Measurements from ENCODE around the gene MTMR3. TPM values are rescaled to one million over a fixed set of nuclear protein-coding genes. Genes with fewer than 3 reads are reported as not detected.

Gene MTMR3
- total RNA-seq, 1 donor from 2014 or later: 28.4 TPM

DNA sequence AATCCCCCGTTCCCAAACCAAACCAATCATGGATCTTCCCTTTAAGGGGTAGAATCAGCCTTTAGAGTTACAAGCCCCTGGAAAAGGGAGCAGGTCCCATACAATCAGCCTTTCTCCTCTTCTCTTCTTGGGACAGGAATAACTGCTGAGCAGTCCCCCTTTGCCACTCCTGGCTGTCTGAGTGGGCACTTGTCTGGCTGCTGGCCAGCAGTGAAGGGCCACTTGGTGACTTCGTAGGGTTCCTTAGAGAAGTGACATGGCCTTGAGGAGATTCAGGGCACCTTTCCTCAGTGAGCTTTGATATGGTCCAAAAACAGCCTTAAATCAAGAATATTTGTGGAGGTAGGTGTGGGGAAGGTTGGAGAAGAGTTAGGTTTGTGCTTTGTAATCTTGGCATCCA lies 143.8 kb downstream of the MTMR3 start:
- DNase-seq (ENCODE audit: low read depth in 2 of 2): no peak

GRCh38 chr22:30027169-30027568 lies 144.2 kb downstream of the MTMR3 start:
- no peak for DNase-seq (ENCODE audit: low read depth in 2 of 2)

GRCh38 chr22:30027791-30028190 lies 144.8 kb downstream of the MTMR3 start:
- no peak for DNase-seq (ENCODE audit: low read depth in 2 of 2)

- DNase-seq (ENCODE audit: low read depth in 2 of 2): no peak
These were observed 145.8 kb downstream of the MTMR3 start for GRCh38 chr22:30028731-30029130.

DNA sequence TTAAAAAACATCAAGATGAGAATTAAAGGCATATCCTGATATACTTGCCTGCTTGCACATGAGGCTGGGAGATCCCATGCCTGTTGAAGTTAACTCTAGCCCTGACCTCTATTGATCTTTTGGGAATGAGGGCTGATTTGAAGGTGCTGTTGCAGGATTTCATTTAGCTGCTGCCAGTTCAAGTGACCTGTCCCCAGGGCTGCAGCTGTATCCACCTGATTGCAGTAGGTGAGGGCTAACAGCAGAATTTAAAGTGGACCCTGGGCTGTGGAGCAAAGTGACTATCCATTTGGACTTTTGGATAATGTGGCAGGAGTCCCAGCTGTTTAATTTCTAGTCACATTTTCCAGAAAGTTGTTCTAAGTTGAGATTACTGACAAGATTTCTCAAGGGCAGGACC lies 146.5 kb downstream of the MTMR3 start:
- DNase-seq (ENCODE audit: low read depth in 2 of 2): no peak

DNA sequence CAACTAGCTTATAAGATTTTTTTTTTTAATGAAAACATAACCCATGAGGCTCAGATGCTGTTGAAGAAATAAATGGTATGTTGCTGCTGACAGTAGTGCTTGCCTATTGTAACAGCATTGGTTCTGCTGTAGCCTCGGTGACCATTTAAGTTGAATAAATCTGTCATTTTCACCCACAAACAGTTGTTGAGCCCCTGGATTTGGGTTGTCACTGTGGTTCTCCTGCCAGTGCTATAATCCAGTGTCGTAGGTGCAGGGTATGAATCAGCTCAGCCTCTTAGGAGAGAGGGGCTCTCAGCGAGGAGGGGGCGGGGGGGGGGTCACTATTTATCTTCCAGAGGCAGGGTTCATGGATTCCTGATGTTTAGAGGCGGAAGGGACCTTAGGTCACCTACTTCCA lies 147.4 kb downstream of the MTMR3 start:
- no peak for DNase-seq (ENCODE audit: low read depth in 2 of 2)

- no peak for DNase-seq (ENCODE audit: low read depth in 2 of 2)
These were observed 148.4 kb downstream of the MTMR3 start for GRCh38 chr22:30031328-30031727.

DNA sequence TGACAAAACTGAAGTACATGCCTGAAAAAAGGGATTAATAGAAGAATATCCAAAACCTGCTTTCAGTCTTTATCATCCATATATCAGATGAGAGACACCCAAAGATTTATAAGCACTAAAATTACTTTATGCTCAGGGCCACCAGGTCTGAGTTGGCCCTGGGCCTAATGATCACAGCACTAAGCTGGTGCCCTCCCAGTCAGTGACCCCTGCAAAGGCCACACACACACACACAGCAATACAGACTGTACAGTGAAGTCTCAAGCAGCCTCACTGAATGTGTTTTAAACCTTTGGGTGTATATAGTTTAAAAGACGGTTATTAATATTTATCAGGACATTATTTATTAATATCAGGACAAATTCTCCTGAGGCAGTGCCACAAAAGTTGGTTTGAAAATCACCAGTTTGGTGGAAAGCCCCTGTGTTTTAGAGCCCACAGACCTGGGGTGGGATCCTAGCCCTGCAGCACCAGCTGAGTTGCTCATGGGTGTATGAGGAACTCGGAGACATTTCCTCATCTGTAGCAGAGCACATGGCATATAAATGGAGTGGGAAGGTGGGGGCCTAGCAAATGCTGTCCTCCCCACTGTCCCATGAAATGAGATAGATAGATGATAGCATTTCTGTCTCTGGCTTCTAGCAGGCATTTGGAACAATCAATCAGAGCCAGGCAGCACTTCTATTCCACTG lies 148.9 kb downstream of the MTMR3 start:
- DNase-seq (ENCODE audit: low read depth in 2 of 2): no peak

DNA sequence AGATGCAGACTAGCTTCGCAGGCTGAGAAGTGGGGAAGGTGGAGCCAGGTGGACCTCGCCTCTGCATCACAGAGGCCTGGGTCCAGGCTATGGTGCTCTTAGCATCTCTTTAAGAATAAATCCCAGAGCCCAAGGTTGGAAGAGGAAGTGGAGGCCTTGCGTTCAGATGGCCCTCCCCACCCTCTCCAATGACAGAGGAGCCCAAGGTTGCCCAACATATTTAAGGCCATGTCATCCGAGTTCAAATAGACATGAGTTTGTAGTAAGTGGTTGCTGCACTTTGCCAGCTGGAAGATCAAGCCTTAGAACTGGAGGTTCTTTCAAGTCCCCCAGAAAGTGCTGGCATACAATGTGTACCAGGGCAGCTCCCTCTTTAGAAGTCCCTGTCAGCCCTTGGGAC lies 150.2 kb downstream of the MTMR3 start:
- no peak for DNase-seq (ENCODE audit: low read depth in 2 of 2)

DNA sequence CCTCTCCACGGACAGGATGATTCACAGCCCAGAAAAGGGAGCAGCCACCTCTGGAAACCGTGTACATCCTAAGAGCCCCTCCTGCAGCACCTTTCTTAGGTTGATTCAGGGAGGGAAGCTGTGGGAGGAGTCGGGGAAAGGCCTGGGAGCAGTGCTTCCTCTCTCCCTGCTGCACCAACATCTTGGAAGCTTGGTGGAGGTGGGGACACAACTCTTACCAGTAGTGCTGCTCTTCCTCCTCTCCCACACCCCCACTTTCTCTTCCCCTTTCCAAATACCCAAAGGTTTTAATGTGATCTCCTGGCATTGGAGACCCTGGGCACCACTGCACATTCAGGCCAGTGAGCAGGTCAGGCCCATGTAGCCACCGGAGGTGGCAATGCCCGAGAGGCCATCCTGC lies 150.9 kb downstream of the MTMR3 start:
- no peak for DNase-seq (ENCODE audit: low read depth in 2 of 2)

DNA sequence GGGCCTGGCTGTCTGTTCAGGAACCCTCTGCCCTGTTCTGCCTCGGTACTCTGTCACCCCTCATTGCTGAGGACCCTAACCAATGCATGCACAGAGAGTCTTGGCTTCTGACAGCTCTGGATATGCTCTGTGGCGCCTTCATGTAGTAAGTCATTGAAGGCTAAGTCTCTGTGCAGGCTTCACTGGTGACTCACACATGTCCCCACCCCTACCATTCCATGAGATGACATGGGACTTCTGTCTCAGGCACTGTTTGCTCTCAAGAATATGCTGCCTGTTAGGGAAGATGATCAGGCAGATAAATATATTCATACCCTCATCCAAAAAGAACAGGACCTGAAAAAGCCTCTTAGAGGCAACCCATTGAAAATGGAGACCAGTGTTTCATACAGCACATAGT lies 153.7 kb downstream of the MTMR3 start:
- peak in 1 of 2 donors; percentile 19 for DNase-seq (ENCODE audit: low read depth in 2 of 2)

GRCh38 chr22:30038219-30038618 lies 155.2 kb downstream of the MTMR3 start:
- DNase-seq (ENCODE audit: low read depth in 2 of 2): peak; percentile 67 to 91

DNA sequence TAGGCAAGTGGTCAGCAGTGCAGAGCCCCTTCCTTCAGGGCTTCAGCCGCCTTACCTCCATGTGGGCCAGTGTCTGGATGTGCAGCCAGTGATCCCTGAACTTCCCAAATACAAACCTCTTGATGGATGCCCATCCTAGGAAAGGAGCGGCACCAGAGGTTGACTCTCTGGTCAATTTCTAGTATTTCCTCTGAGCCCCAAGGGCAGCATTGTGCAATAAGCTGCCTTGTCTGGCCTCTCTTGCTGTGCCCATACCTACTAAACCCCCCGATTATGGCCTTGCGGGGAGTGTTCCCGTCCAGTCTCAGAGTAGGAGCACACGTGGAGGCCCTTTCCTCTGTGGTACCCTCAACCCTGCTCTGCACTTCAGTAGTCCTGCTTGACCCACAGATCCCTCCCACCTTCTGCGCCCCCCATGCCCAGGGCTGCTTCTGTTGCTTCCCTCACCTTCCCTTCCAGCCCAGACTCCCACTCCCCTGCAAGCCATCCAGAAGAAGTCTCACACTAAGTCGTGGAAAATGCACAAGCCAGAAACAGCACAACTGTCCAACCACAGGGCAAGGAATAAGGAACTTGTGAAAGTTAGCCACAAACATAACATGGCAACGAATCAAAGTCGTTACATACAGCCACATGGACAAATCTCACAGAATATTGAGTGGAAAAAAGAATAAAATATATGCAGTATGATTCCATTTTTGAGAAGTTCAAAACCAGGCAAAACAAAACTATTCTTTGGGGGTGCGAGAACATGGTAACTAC lies 157.7 kb downstream of the MTMR3 start:
- DNase-seq (ENCODE audit: low read depth in 2 of 2): no peak

GRCh38 chr22:30041475-30041874 lies 158.5 kb downstream of the MTMR3 start:
- no peak for DNase-seq (ENCODE audit: low read depth in 2 of 2)

DNA sequence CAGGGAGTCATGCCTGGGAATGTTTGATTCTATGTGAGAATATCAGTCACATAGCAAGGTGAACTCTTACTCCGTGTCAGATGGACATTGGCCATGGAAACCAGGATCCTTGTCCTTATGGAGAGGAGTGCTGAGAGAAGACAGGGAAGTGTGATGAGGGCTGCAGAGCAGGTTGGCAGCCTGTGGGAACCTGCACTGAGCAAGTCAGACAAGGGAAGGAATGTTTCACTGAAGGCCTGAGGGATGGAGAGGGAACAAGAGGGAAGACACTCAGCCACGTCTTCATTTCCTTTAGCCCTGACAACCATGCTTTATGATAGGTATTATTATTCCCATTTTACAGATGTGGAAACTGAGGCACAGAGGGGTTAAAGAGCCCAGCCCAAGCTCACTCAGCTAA lies 158.9 kb downstream of the MTMR3 start:
- DNase-seq (ENCODE audit: low read depth in 2 of 2): no peak

GRCh38 chr22:30043161-30043560 lies 160.2 kb downstream of the MTMR3 start:
- DNase-seq (ENCODE audit: low read depth in 2 of 2): no peak

GRCh38 chr22:30044369-30044768 lies 161.4 kb downstream of the MTMR3 start:
- DNase-seq (ENCODE audit: low read depth in 2 of 2): peak; percentile 56 to 90

GRCh38 chr22:30044881-30045493 lies 162.0 kb downstream of the MTMR3 start:
- DNase-seq (ENCODE audit: low read depth in 2 of 2): no peak

- no peak for DNase-seq (ENCODE audit: low read depth in 2 of 2)
These were observed 162.5 kb downstream of the MTMR3 start for GRCh38 chr22:30045494-30045887.

- no peak for DNase-seq (ENCODE audit: low read depth in 2 of 2)
These were observed 163.1 kb downstream of the MTMR3 start for GRCh38 chr22:30045901-30046715.

- no peak for DNase-seq (ENCODE audit: low read depth in 2 of 2)
These were observed 163.9 kb downstream of the MTMR3 start for GRCh38 chr22:30046716-30047363.
